Ovary (tissue), 9 donors: ENCODE measurements around the gene SPCS3. TPM values are rescaled to one million over a fixed set of nuclear protein-coding genes. Genes with fewer than 3 reads are reported as not detected.
"Not testable (repeated sequence)": the region's sequence is repeated elsewhere in the genome, so short reads cannot be mapped to it uniquely, and the experiment has no call there.

Source experiments
- DNase-seq, 5 donors: peaks; one replicate each; pipeline ENCODE4 v3.0.0-alpha.2; 2019 to 2020
- H3K27ac ChIP-seq, 2 donors: fragments of 200-600 bp; one replicate each; pipeline versions ENCODE4 v1.5.1 to v1.8.0; 2019 to 2022
- H3K27me3 ChIP-seq: fragments of 200-600 bp; one replicate; pipeline ENCODE4 v1.8.0; 2022
- H3K36me3 ChIP-seq: fragments of 200-600 bp; sonication (generic); one replicate; pipeline ENCODE4 v1.5.1; 2019
- H3K4me1 ChIP-seq: one replicate; pipeline ENCODE4 v1.8.1; 2013; ENCODE audit warnings: mild to moderate bottlenecking, moderate library complexity; ENCODE audit not compliant: insufficient read depth
- H3K4me3 ChIP-seq: fragments of 200-600 bp; sonication (generic); one replicate; pipeline ENCODE4 v1.5.1; 2017
- H3K9me3 ChIP-seq, 2 donors: fragments of 200-600 bp in 1 of 2; sonication (generic) in 1 of 2; one replicate each; pipeline versions ENCODE4 v1.5.1 to v1.8.1; 2013 to 2019; ENCODE audit warnings: mild to moderate bottlenecking in 1 of 2, moderate library complexity in 1 of 2
- EP300 ChIP-seq: sonication (generic); formaldehyde crosslinking; IDR thresholded peaks from one replicate; pipeline ENCODE4 v1.6.1; 2017; ENCODE audit warnings: antibody characterized with exemption
- POLR2A ChIP-seq: fragments of 450-650 bp; IDR thresholded peaks from one replicate; pipeline ENCODE4 v1.6.1; 2017; ENCODE audit warnings: antibody characterized with exemption, mild to moderate bottlenecking, moderate library complexity
- WGBS, 3 donors: extraction: QIAGEN DNeasy Blood & Tissue Kit in 1 of 3; methylation state at CpG; one replicate each; pipeline versions ENCODE4 v1.1.5 to v1.1.7; 2013 to 2017; 5-methylcytosine and 5-hydroxymethylcytosine counted together
- intact Hi-C, 4 donors: fragments of 100-400 bp; cut with DNase I; formaldehyde crosslinking; loops; one replicate each; pipeline versions ENCODE4 v1.11.0 to v1.15.1; 2022 to 2023
- polyA plus RNA-seq, 2 donors: library from polyadenylated mRNA; stranded (reverse); fragments of 200-250 nt in 1 of 2; fragments of 350-450 nt in 1 of 2; fragmentation: Illumina TruSeq in 1 of 2; extraction: RNeasy Lipid Tissue Mini Kit (QIAGEN cat#74804) in 1 of 2; gene quantifications; one replicate each; pipeline ENCODE4 v1.2.3, GENCODE V29; 2013 to 2014
- total RNA-seq, 7 donors: library from RNA; depleted of rRNA in 2 of 7; stranded (reverse); fragments of >200 nt in 2 of 7; fragmentation: NEBNext Ultra II Directional in 3 of 7; extraction: Animal tissue kit (Norgen Biotek cat#: 25700) in 3 of 7; gene quantifications; one replicate each; pipeline versions ENCODE4 v1.1.0 to v1.2.4, GENCODE V29; 2016 to 2023
- TF ChIP-seq, protein P1 (sequence below), 3 donors: fragments of 450-650 bp in 2 of 3; fragments of 200-600 bp in 1 of 3; IDR thresholded peaks; one replicate each; pipeline versions ENCODE4 v1.5.1 to v1.8.0; 2016 to 2022; ENCODE audit warnings: antibody characterized with exemption in 3 of 3, mild to moderate bottlenecking in 1 of 3
- donor health status: DM: no; HTN: no; CAD: no; lungs with moderate emphysema.
- donor health status: DM: no; HTN: no; CAD: no.
- donor health status: Bipolar disorder and iron deficiency.
- donor health status: DM: yes; HTN: yes; CAD: no.
- donor health status: DM: no; HTN: no; CAD: no.
- donor health status: DM: yes; HTN: yes; CAD: no.

Gene SPCS3
- total and polyA plus RNA-seq, 9 donors: 18.5 to 89.3 (median 57.4) TPM

DNA sequence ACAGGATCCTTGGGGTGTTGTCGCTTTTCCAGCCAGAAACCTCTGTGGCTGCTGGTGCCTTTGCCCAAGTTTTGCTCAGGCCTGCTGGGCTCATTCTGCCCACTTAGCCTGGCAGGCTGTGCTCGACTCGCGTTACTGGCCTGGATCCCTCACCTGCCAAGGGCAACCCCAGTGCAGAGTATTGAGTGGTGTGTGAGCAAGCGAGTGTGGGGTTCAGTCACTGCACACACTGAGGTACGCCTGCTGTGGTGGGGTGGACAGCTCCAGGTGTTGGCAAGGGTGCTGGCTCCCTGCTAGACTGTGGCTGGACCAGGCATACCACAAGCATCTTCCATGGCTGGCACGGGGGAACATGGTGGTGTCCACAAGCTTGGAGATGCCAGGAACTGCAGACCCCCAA lies 22.6 kb downstream of the SPCS3 start:
- Histone ChIP-seq H3K36me3 (no peaks in the 10 kb centered on the region), H3K4me1 (peaks cover 1% of the 10 kb centered on the region), H3K9me3 (no peaks in the 10 kb centered on the region), H3K4me3 (no peak overlapping the region), H3K27me3 (no peaks in the 10 kb centered on the region), H3K27ac (no peak overlapping the region)
- DNase-seq: no peak
- 90 to 98% (median 93%) methylated on average over 7 of the region's 7 CpGs for WGBS, 3 donors
- TF ChIP-seq EP300: no peak
- TF ChIP-seq, protein P1, sequence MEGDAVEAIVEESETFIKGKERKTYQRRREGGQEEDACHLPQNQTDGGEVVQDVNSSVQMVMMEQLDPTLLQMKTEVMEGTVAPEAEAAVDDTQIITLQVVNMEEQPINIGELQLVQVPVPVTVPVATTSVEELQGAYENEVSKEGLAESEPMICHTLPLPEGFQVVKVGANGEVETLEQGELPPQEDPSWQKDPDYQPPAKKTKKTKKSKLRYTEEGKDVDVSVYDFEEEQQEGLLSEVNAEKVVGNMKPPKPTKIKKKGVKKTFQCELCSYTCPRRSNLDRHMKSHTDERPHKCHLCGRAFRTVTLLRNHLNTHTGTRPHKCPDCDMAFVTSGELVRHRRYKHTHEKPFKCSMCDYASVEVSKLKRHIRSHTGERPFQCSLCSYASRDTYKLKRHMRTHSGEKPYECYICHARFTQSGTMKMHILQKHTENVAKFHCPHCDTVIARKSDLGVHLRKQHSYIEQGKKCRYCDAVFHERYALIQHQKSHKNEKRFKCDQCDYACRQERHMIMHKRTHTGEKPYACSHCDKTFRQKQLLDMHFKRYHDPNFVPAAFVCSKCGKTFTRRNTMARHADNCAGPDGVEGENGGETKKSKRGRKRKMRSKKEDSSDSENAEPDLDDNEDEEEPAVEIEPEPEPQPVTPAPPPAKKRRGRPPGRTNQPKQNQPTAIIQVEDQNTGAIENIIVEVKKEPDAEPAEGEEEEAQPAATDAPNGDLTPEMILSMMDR (IDR thresholded peaks at IDR 0.05): no peak
- intact Hi-C loops: loop anchor here in 3 of 4 donors (5.0 to 10.0 kb wide), 3 partner anchors 198 to 310 kb away; no protein-coding TSS in a partner anchor

DNA sequence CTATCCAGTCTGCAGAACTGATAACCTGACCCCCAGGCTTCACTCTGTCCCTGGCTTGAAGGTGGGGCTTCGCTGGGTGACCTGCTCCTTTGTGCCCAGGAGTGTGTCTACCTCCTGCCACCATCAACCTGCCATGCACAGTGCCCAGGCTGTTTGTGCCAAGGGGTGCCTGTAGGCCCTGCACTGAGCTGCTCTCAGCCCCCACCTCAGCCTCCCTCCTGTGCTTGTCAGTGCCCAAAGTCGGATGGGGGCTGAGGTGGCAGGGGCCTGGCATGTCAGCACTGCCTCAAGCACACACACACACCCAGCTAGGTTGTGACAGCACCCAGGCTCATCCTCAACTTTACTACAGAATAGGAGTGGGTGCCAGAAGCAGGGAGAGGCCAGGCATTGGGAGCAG lies 23.5 kb downstream of the SPCS3 start:
- TF ChIP-seq, protein P1 (IDR thresholded peaks at IDR 0.05): no peak
- Histone ChIP-seq H3K27me3 (no peaks in the 10 kb centered on the region), H3K4me3 (no peak overlapping the region), H3K36me3 (no peaks in the 10 kb centered on the region), H3K9me3 (no peaks in the 10 kb centered on the region), H3K27ac (no peak overlapping the region), H3K4me1 (peaks cover 1% of the 10 kb centered on the region)
- intact Hi-C loops: loop anchor here in 3 of 4 donors (5.0 to 10.0 kb wide), 3 partner anchors 198 to 311 kb away; no protein-coding TSS in a partner anchor
- WGBS, 3 donors: 89 to 94% (median 91%) methylated on average over 2 of the region's 2 CpGs
- no peak for DNase-seq

DNA sequence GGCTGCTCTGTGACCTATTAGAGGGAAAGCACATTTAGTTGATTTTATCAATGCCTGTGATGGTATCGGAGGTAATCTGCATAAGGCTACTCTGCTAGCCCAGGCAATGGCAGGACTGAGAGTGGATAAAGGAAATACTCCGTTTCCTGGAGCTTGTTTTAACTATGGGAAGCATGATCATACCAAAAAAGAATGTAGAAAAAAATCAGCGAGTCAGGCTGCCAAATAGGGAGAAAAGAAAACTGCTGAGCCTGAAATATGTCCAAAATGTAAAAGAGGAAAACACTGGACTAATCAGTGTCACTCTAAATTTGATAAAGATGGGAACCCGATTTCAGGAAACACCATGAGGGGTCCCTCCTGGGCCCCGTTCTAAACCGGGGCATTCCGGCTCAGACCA lies 25.6 kb downstream of the SPCS3 start:
- WGBS, 3 donors: 49 to 71% (median 52%) methylated on average over 7 of the region's 7 CpGs
- H3K4me1 ChIP-seq: not testable (repeated sequence)

DNA sequence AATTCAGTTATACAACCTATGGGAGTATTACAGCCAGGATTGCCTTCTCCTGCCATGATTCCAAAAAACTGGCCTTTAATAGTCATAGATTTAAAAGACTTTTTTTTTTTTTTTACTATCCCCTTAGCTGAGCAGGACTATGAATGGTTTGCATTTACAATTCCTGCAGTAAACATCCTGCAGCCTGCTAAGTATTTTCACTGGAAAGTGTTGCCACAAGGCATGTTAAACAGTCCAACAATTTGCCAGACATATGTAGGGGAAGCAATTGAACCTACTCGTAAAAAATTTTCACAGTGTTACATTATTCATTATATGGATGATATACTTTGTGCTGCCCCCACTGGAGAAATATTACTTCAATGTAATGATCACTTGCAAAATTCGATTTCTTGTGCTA lies 27.1 kb downstream of the SPCS3 start:
- H3K27ac ChIP-seq, H3K27me3 ChIP-seq, H3K4me1 ChIP-seq, DNase-seq, H3K9me3 ChIP-seq, H3K36me3 ChIP-seq, H3K4me3 ChIP-seq: not testable (repeated sequence)
- WGBS, 3 donors: 71 to 94% (median 71%) methylated on average over 2 of the region's 2 CpGs
- intact Hi-C loops: loop anchor here in 2 of 4 donors (10.0 kb wide), 2 partner anchors 202 to 302 kb away; no protein-coding TSS in a partner anchor

More for the DNA sequence above, 25.6 kb downstream of the SPCS3 start:
- intact Hi-C loops: loop anchor here in 2 of 4 donors (10.0 kb wide), 2 partner anchors 201 to 301 kb away; no protein-coding TSS in a partner anchor
- not testable (repeated sequence) for H3K27ac ChIP-seq, DNase-seq, H3K4me3 ChIP-seq, H3K9me3 ChIP-seq, H3K36me3 ChIP-seq, H3K27me3 ChIP-seq

DNA sequence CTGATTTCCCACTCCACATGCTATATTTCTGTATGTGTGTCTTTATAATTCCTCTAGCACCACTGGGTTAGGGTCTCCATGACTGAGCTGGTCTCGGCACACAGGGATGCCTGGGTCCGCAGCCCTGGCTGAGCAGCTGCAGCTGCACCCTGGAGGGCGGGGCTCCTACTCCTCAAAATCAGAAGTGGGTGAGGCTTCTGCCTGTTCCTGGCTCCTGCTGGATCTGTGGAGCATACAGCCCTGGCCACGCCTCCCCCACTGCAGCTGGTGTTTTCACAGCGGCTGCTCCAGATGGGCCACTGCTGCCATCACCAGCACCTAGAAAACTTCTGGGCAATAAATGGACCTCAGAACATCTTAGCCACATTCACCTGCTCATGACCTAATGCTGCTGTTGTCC lies 30.9 kb downstream of the SPCS3 start:
- no peak for DNase-seq
- no peaks in the 10 kb centered on the region for H3K27me3 ChIP-seq
- 97 to 100% (median 97%) methylated on average over 5 of the region's 5 CpGs for WGBS, 3 donors
- TF ChIP-seq, protein P1 (IDR thresholded peaks at IDR 0.05): no peak
- no peaks in the 10 kb centered on the region for H3K9me3 ChIP-seq
- H3K4me3 ChIP-seq: no peak overlapping the region
- no peak overlapping the region for H3K27ac ChIP-seq
- intact Hi-C loops: no loop called here
- H3K36me3 ChIP-seq: no peaks in the 10 kb centered on the region
- no peaks in the 10 kb centered on the region for H3K4me1 ChIP-seq

DNA sequence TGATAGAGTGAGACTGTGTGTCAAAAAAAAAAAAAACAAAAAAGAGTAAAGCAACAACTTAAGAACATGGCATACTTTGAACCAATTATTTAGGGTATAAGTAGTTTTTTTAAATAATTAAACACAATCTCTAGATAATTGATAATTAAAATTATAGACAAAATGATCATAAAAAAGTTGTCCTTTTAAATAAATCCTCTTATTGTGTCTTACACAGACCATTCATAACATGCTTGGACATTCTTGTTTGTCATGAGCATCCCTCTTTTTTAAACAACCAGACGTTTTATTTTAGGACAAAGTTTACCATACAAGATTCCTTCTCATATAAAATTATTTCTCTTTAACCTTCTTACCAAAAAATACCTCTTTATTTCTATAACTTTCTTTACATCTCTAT lies 35.1 kb downstream of the SPCS3 start:
- H3K27ac ChIP-seq: no peak overlapping the region
- H3K4me1 ChIP-seq: no peaks in the 10 kb centered on the region
- H3K27me3 ChIP-seq: no peaks in the 10 kb centered on the region
- no peaks in the 10 kb centered on the region for H3K9me3 ChIP-seq
- 62 to 67% (median 63%) methylated on average over 1 of the region's 1 CpG for WGBS, 3 donors
- no peak for DNase-seq
- no peak overlapping the region for H3K4me3 ChIP-seq
- TF ChIP-seq POLR2A (no peak), EP300 (no peak)
- TF ChIP-seq, protein P1 (IDR thresholded peaks at IDR 0.05): no peak
- intact Hi-C loops: no loop called here
- H3K36me3 ChIP-seq: no peaks in the 10 kb centered on the region
